ENCODE measurements around the gene ACADSB. TPM values are rescaled to one million over a fixed set of nuclear protein-coding genes. Genes with fewer than 3 reads are reported as not detected.

Gene ACADSB
- total and polyA plus RNA-seq, 2 donors (not counting 1 experiment from before 2014, with no cell fraction given), result 6.8 to 27.8 TPM

DNA sequence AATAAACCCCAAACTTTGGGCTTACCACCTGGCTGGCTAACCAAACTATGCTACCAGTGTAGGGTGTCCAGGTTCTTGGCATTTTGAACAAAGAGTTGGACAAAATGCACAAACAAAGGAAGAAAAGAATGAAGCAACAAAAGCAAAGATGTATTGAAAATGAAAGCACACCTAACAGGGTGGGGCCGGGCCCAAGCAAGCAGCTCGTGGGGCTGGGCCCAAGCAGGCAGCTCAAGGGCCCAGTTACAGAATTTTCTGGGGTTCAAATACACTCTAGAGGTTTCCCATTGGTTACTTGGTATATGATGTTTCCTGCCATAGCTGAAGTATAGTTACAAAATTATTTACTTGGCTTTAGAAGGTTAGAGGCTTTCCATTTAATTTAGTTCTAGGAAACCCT lies 15.7 kb downstream of the ACADSB start:
- H3K4me3 Mint-ChIP-seq, result no peak overlapping the region
- Histone ChIP-seq H4K20me1 (ENCODE audit: control insufficient read depth, insufficient read depth, low read length, poor library complexity, severe bottlenecking) (no peaks in the 10 kb centered on the region), H3K4me3 (ENCODE audit: control extremely low read depth in 1 of 5, extremely low read depth in 1 of 5, insufficient read depth in 1 of 5, low read depth in 2 of 5, low read length in 4 of 5) (no peak overlapping the region), H3K27me3 (replicated peaks in 1 of 4; ENCODE audit: control extremely low read depth in 1 of 4, control insufficient read depth in 3 of 4, insufficient read depth in 4 of 4, low read length in 3 of 4) (no peaks in the 10 kb centered on the region), H3K27ac (ENCODE audit: low read length in 2 of 2) (no peak overlapping the region), H3K36me3 (replicated peaks in 1 of 2; ENCODE audit: control extremely low read depth in 1 of 2, control insufficient read depth in 1 of 2, extremely low read depth in 1 of 2, insufficient read depth in 2 of 2, low read length in 1 of 2) (no peaks in the 10 kb centered on the region), H3K79me2 (ENCODE audit: control insufficient read depth, insufficient read depth, low read length) (no peaks in the 10 kb centered on the region), H3K9me3 (ENCODE audit: control extremely low read depth in 1 of 3, control insufficient read depth in 2 of 3, insufficient read depth in 1 of 3, low read length in 2 of 3) (no peaks in the 10 kb centered on the region), H2AFZ (ENCODE audit: insufficient read depth, low read depth, low read length, poor library complexity, severe bottlenecking) (no peak overlapping the region), H3K9ac (ENCODE audit: low read length) (no peak overlapping the region), H3K4me1 (ENCODE audit: control insufficient read depth in 2 of 2, insufficient read depth in 2 of 2, low read length in 2 of 2) (peaks cover 0 to 4% of the 10 kb centered on the region in 2 donors), H3K4me2 (replicated peaks; ENCODE audit: low read depth, low read length, poor library complexity, severe bottlenecking) (no peak overlapping the region)
- DNase-seq (no peak), ATAC-seq (ENCODE audit: low read depth) (no peak)
- ChIA-PET POLR2A (no interaction called here), CTCF (interaction anchor here (1.3 kb wide), 1 partner anchor 10 kb away, joined by 3 read pairs; no protein-coding TSS in a partner anchor)
- H3K27me3 Mint-ChIP-seq, result no peaks in the 10 kb centered on the region
- TF ChIP-seq, protein P1, sequence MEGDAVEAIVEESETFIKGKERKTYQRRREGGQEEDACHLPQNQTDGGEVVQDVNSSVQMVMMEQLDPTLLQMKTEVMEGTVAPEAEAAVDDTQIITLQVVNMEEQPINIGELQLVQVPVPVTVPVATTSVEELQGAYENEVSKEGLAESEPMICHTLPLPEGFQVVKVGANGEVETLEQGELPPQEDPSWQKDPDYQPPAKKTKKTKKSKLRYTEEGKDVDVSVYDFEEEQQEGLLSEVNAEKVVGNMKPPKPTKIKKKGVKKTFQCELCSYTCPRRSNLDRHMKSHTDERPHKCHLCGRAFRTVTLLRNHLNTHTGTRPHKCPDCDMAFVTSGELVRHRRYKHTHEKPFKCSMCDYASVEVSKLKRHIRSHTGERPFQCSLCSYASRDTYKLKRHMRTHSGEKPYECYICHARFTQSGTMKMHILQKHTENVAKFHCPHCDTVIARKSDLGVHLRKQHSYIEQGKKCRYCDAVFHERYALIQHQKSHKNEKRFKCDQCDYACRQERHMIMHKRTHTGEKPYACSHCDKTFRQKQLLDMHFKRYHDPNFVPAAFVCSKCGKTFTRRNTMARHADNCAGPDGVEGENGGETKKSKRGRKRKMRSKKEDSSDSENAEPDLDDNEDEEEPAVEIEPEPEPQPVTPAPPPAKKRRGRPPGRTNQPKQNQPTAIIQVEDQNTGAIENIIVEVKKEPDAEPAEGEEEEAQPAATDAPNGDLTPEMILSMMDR (IDR thresholded peaks at IDR 0.05), result no peak
- TF ChIP-seq EZH2 (IDR thresholded peaks at IDR 0.05; ENCODE audit: borderline replicate concordance, insufficient read depth, low read depth, low read length, poor library complexity, severe bottlenecking), result no peak
- H3K27ac Mint-ChIP-seq, result no peak overlapping the region
- no CpG with 5 or more reads among the region's 2 CpGs for WGBS (ENCODE audit: insufficient coverage)
- peaks cover 15% of the 10 kb centered on the region for H3K4me1 Mint-ChIP-seq
- intact Hi-C loops (cut with micrococcal nuclease), result no loop called here
- H3K9me3 Mint-ChIP-seq (ENCODE audit: insufficient read depth), result no peaks in the 10 kb centered on the region

DNA sequence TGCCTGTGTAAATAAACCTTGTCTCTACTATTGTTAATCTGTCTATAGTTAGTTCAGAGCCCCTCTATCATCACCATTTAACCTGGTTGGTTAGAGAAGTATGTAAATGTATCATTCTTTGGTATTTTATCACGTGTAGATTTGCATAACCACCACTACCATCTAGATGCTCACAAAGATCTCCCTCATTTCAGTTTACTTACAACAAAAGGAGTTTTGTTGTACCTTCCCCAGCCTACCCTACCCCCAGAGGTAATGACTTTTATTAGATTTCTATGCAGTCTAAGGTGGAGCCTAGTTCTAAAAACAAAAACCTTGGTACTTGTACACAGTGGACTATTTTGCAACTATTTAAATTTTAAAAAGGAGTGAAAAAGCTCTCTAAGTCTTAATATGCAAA lies 17.5 kb downstream of the ACADSB start:
- Histone ChIP-seq H3K4me3 (ENCODE audit: control extremely low read depth in 1 of 5, extremely low read depth in 1 of 5, insufficient read depth in 1 of 5, low read depth in 2 of 5, low read length in 4 of 5) (no peak overlapping the region), H3K27me3 (replicated peaks in 1 of 4; ENCODE audit: control extremely low read depth in 1 of 4, control insufficient read depth in 3 of 4, insufficient read depth in 4 of 4, low read length in 3 of 4) (no peaks in the 10 kb centered on the region), H3K9ac (ENCODE audit: low read length) (no peak overlapping the region), H2AFZ (ENCODE audit: insufficient read depth, low read depth, low read length, poor library complexity, severe bottlenecking) (no peak overlapping the region), H3K79me2 (ENCODE audit: control insufficient read depth, insufficient read depth, low read length) (no peaks in the 10 kb centered on the region), H3K9me3 (ENCODE audit: control extremely low read depth in 1 of 3, control insufficient read depth in 2 of 3, insufficient read depth in 1 of 3, low read length in 2 of 3) (no peaks in the 10 kb centered on the region), H3K27ac (ENCODE audit: low read length in 2 of 2) (no peak overlapping the region), H3K4me2 (replicated peaks; ENCODE audit: low read depth, low read length, poor library complexity, severe bottlenecking) (no peak overlapping the region), H3K36me3 (replicated peaks in 1 of 2; ENCODE audit: control extremely low read depth in 1 of 2, control insufficient read depth in 1 of 2, extremely low read depth in 1 of 2, insufficient read depth in 2 of 2, low read length in 1 of 2) (no peaks in the 10 kb centered on the region), H4K20me1 (ENCODE audit: control insufficient read depth, insufficient read depth, low read length, poor library complexity, severe bottlenecking) (no peaks in the 10 kb centered on the region), H3K4me1 (ENCODE audit: control insufficient read depth in 2 of 2, insufficient read depth in 2 of 2, low read length in 2 of 2) (peaks cover 0 to 4% of the 10 kb centered on the region in 2 donors)
- Mint-ChIP-seq H3K4me3 (no peak overlapping the region), H3K9me3 (ENCODE audit: insufficient read depth) (no peaks in the 10 kb centered on the region), H3K4me1 (peaks cover 15% of the 10 kb centered on the region), H3K27me3 (no peaks in the 10 kb centered on the region), H3K27ac (no peak overlapping the region)
- ATAC-seq (ENCODE audit: low read depth), result no peak
- TF ChIP-seq EZH2 (IDR thresholded peaks at IDR 0.05; ENCODE audit: borderline replicate concordance, insufficient read depth, low read depth, low read length, poor library complexity, severe bottlenecking), result no peak
- TF ChIP-seq, protein P1 (IDR thresholded peaks at IDR 0.05), result no peak
- no CpG with 5 or more reads among the region's 1 CpG for WGBS (ENCODE audit: insufficient coverage)
- intact Hi-C loops (cut with micrococcal nuclease), result no loop called here
- ChIA-PET POLR2A (no interaction called here), CTCF (no interaction called here)
- DNase-seq, result no peak

All from B cell (primary cell).